Measurements from ENCODE around the gene MAP7D3.
"Not testable (repeated sequence)": the region's sequence is repeated elsewhere in the genome, so short reads cannot be mapped to it uniquely, and the experiment has no call there.

The MAP7D3 gene

GRCh38 chrX:136250191-136251040 is 784 bp downstream of the MAP7D3 start:
- no peak for DNase-seq

- no peak for DNase-seq
These were observed 5.0 kb downstream of the MAP7D3 start for GRCh38 chrX:136246201-136246600.

- DNase-seq, result not testable (repeated sequence)
These were observed 13.4 kb downstream of the MAP7D3 start for GRCh38 chrX:136237849-136238248.

GRCh38 chrX:136237074-136237473 is 14.1 kb downstream of the MAP7D3 start:
- DNase-seq, result no peak

- peak; percentile 5 for DNase-seq
These were observed 22.4 kb downstream of the MAP7D3 start for GRCh38 chrX:136228839-136229207.

- peak; percentile 32 for DNase-seq
These were observed 23.0 kb downstream of the MAP7D3 start for GRCh38 chrX:136227948-136228838.

GRCh38 chrX:136227074-136227473 is 24.1 kb downstream of the MAP7D3 start:
- DNase-seq, result no peak

- no peak for DNase-seq
These were observed 29.2 kb downstream of the MAP7D3 start for GRCh38 chrX:136221851-136222513.

- DNase-seq, result no peak
These were observed 30.2 kb downstream of the MAP7D3 start for GRCh38 chrX:136220951-136221350.

GRCh38 chrX:136220540-136220939 is 30.7 kb downstream of the MAP7D3 start:
- DNase-seq, result no peak

- no peak for DNase-seq
These were observed 31.3 kb downstream of the MAP7D3 start for GRCh38 chrX:136219893-136220292.

- no peak for DNase-seq
These were observed 35.6 kb downstream of the MAP7D3 start for GRCh38 chrX:136215559-136215958.

- DNase-seq, result no peak
These were observed 36.6 kb downstream of the MAP7D3 start for GRCh38 chrX:136214551-136214950.

- DNase-seq, result no peak
These were observed 38.6 kb downstream of the MAP7D3 start for GRCh38 chrX:136212557-136213111.

GRCh38 chrX:136211766-136212556 is 39.2 kb downstream of the MAP7D3 start:
- no peak for DNase-seq

GRCh38 chrX:136210806-136211205 is 40.4 kb downstream of the MAP7D3 start:
- peak; percentile 29 for DNase-seq

GRCh38 chrX:136210243-136210642 is 41.0 kb downstream of the MAP7D3 start:
- peak; percentile 20 for DNase-seq

- no peak for DNase-seq
These were observed 41.4 kb downstream of the MAP7D3 start for GRCh38 chrX:136209751-136210150.

GRCh38 chrX:136209016-136209738 is 42.0 kb downstream of the MAP7D3 start:
- DNase-seq, result peak; percentile 16

GRCh38 chrX:136207546-136207945 is 43.7 kb downstream of the MAP7D3 start:
- no peak for DNase-seq

- no peak for DNase-seq
These were observed 44.3 kb downstream of the MAP7D3 start for GRCh38 chrX:136206916-136207315.
